Nephron progenitor cell (in vitro differentiated cells): Measurements from ENCODE around the gene RAB11FIP3.

ENCODE experiments used
- DNase-seq: peaks from one replicate; pipeline ENCODE4 v3.0.0; 2021
- H3K27ac Mint-ChIP-seq: 2 replicates; pipeline ENCODE4 v1.8.0; 2021; ENCODE audit warnings: mild to moderate bottlenecking, moderate library complexity, mixed read lengths
- H3K27me3 Mint-ChIP-seq: 2 replicates; pipeline ENCODE4 v1.8.0; 2021; ENCODE audit warnings: mild to moderate bottlenecking, low read depth, mixed read lengths; ENCODE audit not compliant: poor library complexity
- H3K36me3 Mint-ChIP-seq: 2 replicates; pipeline ENCODE4 v1.8.0; 2021; ENCODE audit warnings: low read depth, mixed read lengths
- H3K4me1 Mint-ChIP-seq: 2 replicates; pipeline ENCODE4 v1.8.0; 2021; ENCODE audit warnings: mixed read lengths
- H3K4me3 Mint-ChIP-seq: 2 replicates; pipeline ENCODE4 v1.8.0; 2021; ENCODE audit warnings: mild to moderate bottlenecking, moderate library complexity, mixed read lengths
- H3K9me3 Mint-ChIP-seq: 2 replicates; pipeline ENCODE4 v1.8.0; 2021; ENCODE audit warnings: mild to moderate bottlenecking, moderate library complexity, mixed read lengths
- TF ChIP-seq, protein P1 (sequence below): fragments of 200-600 bp; sonication (generic); IDR thresholded peaks from 2 replicates; pipeline ENCODE4 v1.5.0; 2021; ENCODE audit warnings: antibody characterized with exemption

Gene RAB11FIP3

DNA sequence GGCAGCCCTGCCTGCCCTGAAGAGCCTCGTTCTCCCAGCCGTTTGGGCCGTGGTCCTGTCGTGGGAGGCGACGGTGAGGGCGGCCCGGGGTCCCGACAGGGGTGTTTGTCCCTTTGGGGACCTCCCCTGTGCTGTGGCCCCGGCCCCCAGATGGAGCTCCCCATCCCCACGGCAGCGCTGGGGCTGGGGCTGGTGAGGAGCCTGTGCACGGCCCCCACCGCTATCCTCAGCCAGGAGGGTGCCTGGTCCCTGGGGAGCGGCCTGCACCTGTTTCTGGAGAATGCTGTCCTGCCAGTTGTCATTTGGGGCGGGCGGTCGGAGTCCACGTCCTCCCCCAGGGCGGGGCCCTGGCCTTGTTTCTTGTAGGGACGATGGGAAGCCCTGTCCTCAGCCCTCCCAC, 108.7 kb downstream of the RAB11FIP3 start:
- Mint-ChIP-seq H3K36me3 (peaks cover 6% of the 10 kb centered on the region), H3K4me3 (no peak overlapping the region), H3K27ac (no peak overlapping the region), H3K27me3 (no peaks in the 10 kb centered on the region), H3K4me1 (peaks cover 29% of the 10 kb centered on the region), H3K9me3 (no peaks in the 10 kb centered on the region)
- TF ChIP-seq, protein P1, sequence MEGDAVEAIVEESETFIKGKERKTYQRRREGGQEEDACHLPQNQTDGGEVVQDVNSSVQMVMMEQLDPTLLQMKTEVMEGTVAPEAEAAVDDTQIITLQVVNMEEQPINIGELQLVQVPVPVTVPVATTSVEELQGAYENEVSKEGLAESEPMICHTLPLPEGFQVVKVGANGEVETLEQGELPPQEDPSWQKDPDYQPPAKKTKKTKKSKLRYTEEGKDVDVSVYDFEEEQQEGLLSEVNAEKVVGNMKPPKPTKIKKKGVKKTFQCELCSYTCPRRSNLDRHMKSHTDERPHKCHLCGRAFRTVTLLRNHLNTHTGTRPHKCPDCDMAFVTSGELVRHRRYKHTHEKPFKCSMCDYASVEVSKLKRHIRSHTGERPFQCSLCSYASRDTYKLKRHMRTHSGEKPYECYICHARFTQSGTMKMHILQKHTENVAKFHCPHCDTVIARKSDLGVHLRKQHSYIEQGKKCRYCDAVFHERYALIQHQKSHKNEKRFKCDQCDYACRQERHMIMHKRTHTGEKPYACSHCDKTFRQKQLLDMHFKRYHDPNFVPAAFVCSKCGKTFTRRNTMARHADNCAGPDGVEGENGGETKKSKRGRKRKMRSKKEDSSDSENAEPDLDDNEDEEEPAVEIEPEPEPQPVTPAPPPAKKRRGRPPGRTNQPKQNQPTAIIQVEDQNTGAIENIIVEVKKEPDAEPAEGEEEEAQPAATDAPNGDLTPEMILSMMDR: no peak
- DNase-seq: no peak

DNA sequence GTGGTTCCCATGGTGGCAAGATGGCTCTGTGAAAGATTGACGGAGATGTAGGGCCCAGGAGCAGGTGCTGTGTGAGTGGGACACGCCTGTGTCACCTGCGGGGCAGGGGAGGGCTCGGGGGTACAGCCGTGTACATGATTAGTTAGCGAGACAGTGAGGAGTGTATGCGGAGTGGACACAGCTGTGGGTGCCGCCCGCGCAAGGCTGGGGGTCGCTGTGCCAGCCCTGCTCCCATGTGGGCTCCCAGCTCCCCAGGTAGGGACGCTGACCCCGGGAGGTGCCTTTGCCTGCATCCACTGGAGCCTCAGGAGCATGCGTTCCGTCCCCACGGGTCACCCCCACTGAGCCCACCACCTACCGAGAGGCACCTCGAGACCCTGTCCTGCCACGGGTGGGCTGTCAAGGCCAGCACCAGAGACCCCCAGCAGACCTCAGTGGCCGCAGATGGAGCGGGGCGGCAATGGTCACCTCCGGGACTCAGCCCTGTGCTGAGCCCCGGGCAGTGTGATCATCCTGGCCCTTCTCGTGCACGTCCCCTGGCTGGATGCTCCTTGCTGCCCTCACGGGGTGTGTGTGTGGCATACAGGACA, 109.5 kb downstream of the RAB11FIP3 start:
- Mint-ChIP-seq H3K9me3 (no peaks in the 10 kb centered on the region), H3K27me3 (no peaks in the 10 kb centered on the region), H3K4me3 (no peak overlapping the region), H3K27ac (no peak overlapping the region), H3K4me1 (peaks cover 21% of the 10 kb centered on the region), H3K36me3 (peaks cover 6% of the 10 kb centered on the region)
- TF ChIP-seq, protein P1: no peak
- DNase-seq: no peak

DNA sequence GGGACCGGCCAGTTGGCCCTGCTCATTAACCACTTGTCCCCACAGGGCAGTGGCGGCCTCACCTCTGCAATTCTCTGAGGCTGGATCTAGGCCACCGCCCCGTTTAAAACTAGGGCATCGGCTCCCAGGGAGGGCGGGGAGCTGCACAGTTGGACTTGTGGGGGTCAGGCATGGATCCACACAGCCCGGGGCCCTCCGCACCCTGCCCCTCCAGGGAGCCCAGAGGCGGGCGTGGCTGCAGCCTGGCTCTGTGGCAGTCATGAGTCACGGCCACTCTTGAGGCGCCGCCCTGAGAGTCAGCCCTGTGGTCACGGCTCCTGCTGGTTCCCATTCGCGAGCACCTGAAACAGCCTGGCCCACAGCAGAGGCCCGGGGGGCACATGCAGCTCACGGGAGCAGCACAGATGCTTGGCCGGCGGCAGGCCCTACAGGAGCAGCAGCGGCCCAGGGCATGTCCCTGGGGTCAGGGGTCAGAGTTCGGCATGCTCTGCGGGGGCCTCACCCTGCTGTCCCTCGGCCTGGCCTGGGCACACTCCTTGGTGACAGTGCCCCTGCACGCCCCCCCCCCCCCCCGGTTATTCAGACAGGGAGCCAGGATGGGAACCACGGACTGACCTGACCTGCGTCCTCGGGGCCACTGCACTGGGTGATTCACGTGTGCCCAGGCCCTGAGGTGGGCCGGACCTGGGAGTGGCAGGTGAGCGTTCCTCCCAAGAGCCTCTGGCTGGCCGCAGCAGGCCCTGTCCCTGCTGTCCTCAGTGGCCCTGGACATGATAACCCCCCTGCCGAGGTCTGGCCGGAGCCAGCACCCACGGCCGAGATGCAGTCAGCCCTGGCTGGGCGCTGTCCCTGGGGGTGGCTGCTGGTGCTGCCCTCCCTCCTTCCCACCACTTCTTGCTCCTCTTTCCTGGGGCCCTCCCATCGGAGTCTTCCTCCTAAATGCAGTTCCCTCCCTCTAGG, 110.3 kb downstream of the RAB11FIP3 start:
- peaks cover 6% of the 10 kb centered on the region for H3K36me3 Mint-ChIP-seq
- no peaks in the 10 kb centered on the region for H3K27me3 Mint-ChIP-seq
- peak overlapping the region; percentile 32 for H3K27ac Mint-ChIP-seq
- no peak for DNase-seq
- no peaks in the 10 kb centered on the region for H3K9me3 Mint-ChIP-seq
- H3K4me1 Mint-ChIP-seq: peaks cover 14% of the 10 kb centered on the region
- no peak overlapping the region for H3K4me3 Mint-ChIP-seq
- TF ChIP-seq, protein P1: no peak

DNA sequence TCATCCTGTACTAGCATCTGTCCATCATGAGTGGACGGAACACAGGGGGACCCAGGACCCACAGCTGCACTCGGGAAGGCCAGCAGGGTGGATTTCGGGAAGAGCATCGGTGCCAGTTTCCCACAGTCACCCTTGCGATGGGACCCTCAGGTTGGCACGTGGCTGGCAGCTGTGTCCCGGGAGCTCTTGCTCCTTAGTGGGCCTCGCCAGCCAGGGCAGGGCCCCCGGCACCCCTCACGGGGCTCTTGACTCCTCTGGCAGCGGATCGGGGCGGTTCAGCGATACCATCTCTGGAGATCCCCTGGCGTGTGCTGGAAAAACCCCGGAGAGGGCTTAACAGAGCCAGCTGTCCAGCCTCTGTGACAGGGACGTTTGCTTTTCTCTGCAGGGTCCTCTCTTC, 111.3 kb downstream of the RAB11FIP3 start:
- peaks cover 14% of the 10 kb centered on the region for H3K4me1 Mint-ChIP-seq
- TF ChIP-seq, protein P1: no peak
- DNase-seq: no peak
- no peak overlapping the region for H3K4me3 Mint-ChIP-seq
- no peaks in the 10 kb centered on the region for H3K9me3 Mint-ChIP-seq
- H3K27me3 Mint-ChIP-seq: no peaks in the 10 kb centered on the region
- peaks cover 6% of the 10 kb centered on the region for H3K36me3 Mint-ChIP-seq
- H3K27ac Mint-ChIP-seq: no peak overlapping the region

DNA sequence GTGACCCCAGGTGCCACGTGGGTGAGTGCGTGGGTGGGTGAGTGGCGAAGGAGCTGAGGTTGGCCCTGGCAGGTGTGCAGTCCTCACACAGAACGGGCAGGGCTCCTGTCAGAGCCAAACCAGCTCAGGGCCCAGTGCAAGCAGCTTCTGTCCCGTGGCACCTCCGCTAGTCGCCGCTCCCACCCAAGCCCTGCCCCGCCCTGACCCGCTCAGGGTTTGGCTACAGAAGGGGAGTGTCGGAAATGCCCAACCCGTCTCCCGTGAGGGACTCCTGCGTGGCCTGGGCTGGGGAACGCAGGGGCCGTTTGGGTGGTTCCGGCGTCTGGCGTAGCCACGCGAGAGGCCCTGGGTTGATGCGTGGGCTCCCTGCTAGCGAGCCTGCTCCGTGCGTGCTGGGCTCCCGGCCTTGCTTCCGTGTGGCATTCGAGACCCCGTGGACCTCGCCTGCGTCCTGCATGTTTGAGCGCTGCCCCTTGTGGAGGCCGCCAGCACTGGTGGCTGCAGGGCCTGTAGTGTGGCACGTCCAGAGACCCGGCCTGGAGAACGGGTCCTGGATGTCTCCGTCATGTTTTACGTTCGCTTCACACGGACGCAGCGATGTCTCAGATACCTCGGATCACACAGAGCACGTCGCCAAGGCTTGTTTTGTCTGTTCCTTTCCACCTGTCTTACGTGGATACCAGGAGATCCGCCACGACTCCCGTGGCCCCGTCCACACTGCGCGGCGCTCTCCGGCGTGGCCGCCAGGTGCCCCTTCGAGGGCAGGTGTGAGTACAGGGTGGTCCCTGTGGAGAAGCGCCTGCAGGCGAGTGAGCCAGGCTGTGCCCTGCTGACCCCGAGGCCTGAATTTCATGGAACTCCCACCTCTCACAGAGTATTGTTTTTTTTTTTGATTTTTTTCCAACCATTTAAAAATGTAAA, 112.2 kb downstream of the RAB11FIP3 start:
- Mint-ChIP-seq H3K4me1 (peaks cover 20% of the 10 kb centered on the region), H3K4me3 (no peak overlapping the region), H3K36me3 (peaks cover 12% of the 10 kb centered on the region), H3K9me3 (no peaks in the 10 kb centered on the region), H3K27me3 (no peaks in the 10 kb centered on the region), H3K27ac (no peak overlapping the region)
- DNase-seq: no peak
- TF ChIP-seq, protein P1: no peak
